Activated naive CD8-positive, alpha-beta T cell treated with anti-CD3 and anti-CD28 coated beads, Interleukin-2, amount 10 ng/mL, durations not matched to agents 7 days and 5 days (primary cell): Measurements from ENCODE around the gene LIME1. TPM values are rescaled to one million over a fixed set of nuclear protein-coding genes. Genes with fewer than 3 reads are reported as not detected.

ENCODE experiments used
- ATAC-seq: fragments of 150-1000 bp; cut with Tn5 transposase; one replicate; pipeline ENCODE4 v1.10.0; 2021; ENCODE audit warnings: low read depth, moderate library complexity
- POLR2A ChIA-PET: fragments of 350-600 bp; sonication (Branson Sonifier 250); formaldehyde crosslinking; loops from one replicate; lab custom pipeline; 2021; ENCODE audit warnings: antibody characterized with exemption; lab: Charles Lee
- DNase-seq: peaks from one replicate; pipeline ENCODE4 v3.0.0; 2021
- H3K27ac Mint-ChIP-seq: one replicate; pipeline ENCODE4 v1.8.0; 2022; ENCODE audit warnings: mild to moderate bottlenecking, mixed read lengths
- H3K27me3 Mint-ChIP-seq: one replicate; pipeline ENCODE4 v1.8.0; 2022; ENCODE audit warnings: mild to moderate bottlenecking, moderate library complexity, mixed read lengths
- H3K36me3 Mint-ChIP-seq: one replicate; pipeline ENCODE4 v1.8.0; 2021; ENCODE audit warnings: mild to moderate bottlenecking, mixed read lengths
- H3K4me1 Mint-ChIP-seq: one replicate; pipeline ENCODE4 v1.8.0; 2021; ENCODE audit warnings: mixed read lengths
- H3K4me3 Mint-ChIP-seq: one replicate; pipeline ENCODE4 v1.8.0; 2022; ENCODE audit warnings: mild to moderate bottlenecking, moderate library complexity, mixed read lengths
- H3K9me3 Mint-ChIP-seq: one replicate; pipeline ENCODE4 v1.8.0; 2021; ENCODE audit warnings: mixed read lengths
- total RNA-seq, 2 experiments: library from RNA; stranded (reverse); gene quantifications; one replicate each; pipeline ENCODE4 v1.2.3, GENCODE V29; 2021

The LIME1 gene, protein sequence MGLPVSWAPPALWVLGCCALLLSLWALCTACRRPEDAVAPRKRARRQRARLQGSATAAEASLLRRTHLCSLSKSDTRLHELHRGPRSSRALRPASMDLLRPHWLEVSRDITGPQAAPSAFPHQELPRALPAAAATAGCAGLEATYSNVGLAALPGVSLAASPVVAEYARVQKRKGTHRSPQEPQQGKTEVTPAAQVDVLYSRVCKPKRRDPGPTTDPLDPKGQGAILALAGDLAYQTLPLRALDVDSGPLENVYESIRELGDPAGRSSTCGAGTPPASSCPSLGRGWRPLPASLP
- 100 to 1,000 TPM; 144 to 159 TPM for total RNA-seq

DNA sequence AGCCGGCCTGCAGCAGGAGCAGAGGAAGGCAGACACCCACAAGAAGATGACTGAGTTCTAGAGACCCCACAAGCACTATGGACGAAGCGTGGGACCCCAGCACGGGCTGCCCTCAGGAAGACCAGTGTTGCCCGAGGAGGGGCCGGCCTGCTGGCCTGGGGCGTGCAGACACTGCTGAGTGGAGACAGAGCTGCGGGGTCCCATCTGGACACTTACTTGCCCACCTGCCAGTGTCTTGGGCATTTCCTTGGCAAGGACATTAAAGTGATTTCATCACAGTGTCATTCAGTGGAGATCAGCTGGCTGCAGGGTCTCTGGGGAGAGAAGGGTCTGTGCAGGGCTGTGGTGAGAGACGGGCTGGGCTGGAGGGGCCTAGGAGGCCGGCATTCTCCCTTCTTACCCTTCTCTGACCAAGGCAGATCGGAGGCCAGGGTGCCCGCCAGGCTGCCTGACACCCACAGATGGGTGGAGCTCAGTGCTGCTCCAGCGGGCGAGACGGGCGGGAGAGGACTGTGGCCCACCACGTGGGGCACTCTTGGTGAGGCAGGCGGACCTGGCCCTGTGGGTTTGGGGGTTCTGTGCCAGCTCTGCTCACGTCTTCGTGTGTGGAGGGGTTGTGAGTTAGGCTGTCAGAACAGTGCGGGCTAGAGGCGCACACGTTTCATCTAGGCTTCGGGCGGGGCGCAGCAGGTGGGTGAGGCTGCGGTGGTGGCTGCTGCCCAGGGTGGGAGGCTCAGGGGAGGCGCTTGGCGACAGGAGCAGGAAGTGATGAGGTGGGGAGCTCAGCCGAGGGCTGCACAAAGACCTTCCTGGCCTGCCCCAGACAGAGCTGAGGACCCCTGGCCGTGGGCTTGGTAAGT, at the start of gene LIME1:
TSS of gene LIME1 (plus strand) at position 806 of the 860 bp plus-strand sequence. CDS start 886 bp downstream, outside the sequence.
- peak within 1 kb of the TSS; percentile 88 for H3K4me3 Mint-ChIP-seq
- peak; percentile 53 for ATAC-seq
- H3K27me3 Mint-ChIP-seq = no peaks in the 10 kb centered on the region
- POLR2A ChIA-PET = interaction anchor here (0.6 to 6.4 kb wide), 13 partner anchors 8 to 342 kb away, joined by 3 to 98 read pairs (median 4); partner anchors contain the start of genes ARFRP1, PPDPF, TPD52L2 and ZGPAT
- peaks cover 14% of the 10 kb centered on the region for H3K4me1 Mint-ChIP-seq
- DNase-seq = peak; percentile 84
- peak within 1 kb of the TSS; percentile 95 for H3K27ac Mint-ChIP-seq
- H3K9me3 Mint-ChIP-seq = no peaks in the 10 kb centered on the region
- peaks cover 8% of the 10 kb centered on the region for H3K36me3 Mint-ChIP-seq

DNA sequence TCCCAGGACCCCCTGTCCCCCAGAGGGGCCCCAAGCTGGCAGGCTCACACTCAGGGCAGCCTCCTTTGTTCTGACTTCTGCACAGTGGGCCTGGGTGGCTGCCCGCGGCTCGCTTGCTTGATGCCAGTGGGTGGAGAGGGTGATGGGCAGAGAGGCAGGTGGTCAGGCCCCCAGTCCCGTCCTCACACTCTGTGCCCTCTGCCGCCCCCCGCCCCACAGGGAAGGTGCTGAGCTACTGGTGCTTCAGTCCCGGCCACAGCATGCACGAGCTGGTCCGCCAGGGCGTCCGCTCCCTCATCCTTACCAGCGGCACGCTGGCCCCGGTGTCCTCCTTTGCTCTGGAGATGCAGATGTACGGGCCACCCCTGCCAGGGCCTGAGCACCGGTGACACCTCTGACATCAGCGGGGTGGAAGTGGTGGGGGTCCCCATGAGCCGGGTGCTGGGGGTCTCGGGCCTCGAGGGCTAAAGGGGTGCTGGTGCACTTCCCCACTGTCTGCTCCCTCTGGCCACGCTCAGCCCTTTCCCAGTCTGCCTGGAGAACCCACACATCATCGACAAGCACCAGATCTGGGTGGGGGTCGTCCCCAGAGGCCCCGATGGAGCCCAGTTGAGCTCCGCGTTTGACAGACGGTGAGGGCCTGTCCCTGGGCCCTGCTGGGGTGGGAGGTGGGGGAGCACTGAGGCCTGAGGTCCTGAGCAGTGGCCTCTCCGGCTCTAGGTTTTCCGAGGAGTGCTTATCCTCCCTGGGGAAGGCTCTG, 48.9 kb upstream of the LIME1 start:
- DNase-seq (no peak), ATAC-seq (no peak)
- Mint-ChIP-seq H3K36me3 (peaks cover 2% of the 10 kb centered on the region), H3K4me3 (no peak overlapping the region), H3K27ac (no peak overlapping the region), H3K27me3 (no peaks in the 10 kb centered on the region), H3K4me1 (no peaks in the 10 kb centered on the region), H3K9me3 (no peaks in the 10 kb centered on the region)
- POLR2A ChIA-PET = interaction anchor here (0.6 kb wide), 1 partner anchor 161 kb away, joined by 3 read pairs; no protein-coding TSS in a partner anchor

DNA sequence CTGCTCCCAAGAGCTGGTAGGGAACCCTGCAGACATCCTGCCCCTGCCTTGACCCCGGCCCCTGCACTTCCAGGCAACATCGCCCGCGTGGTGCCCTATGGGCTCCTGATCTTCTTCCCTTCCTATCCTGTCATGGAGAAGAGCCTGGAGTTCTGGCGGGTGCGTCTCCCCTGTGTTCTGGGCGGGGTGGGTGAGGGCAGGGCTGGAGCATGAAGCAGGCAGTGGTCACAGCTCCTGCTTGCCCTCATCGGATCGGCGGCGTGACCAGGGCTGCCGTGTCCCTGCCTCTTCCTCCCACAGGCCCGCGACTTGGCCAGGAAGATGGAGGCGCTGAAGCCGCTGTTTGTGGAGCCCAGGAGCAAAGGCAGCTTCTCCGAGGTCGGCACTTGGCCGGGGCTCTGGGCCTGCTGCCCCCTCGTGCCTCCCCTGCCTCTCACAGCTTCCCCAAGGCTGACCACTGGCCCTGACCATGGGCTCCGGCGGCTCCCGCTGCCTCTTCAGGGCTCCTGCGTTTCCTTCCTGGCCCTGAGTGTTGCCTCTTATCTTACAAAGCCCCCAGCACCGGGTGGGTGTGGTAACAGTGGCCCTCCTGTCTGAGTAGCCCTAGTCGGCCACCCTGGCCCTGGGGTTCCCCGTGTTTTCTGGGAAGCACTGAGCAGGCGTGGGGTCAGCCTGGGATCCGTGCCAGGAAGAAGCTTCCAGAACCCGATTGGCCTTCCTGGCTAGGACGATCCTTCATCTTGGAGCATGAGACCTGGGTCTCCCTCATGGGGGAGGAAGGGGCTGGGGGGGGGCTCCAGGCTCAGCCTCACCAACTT, 48.0 kb upstream of the LIME1 start:
- Mint-ChIP-seq H3K27ac (no peak overlapping the region), H3K9me3 (no peaks in the 10 kb centered on the region)

DNA sequence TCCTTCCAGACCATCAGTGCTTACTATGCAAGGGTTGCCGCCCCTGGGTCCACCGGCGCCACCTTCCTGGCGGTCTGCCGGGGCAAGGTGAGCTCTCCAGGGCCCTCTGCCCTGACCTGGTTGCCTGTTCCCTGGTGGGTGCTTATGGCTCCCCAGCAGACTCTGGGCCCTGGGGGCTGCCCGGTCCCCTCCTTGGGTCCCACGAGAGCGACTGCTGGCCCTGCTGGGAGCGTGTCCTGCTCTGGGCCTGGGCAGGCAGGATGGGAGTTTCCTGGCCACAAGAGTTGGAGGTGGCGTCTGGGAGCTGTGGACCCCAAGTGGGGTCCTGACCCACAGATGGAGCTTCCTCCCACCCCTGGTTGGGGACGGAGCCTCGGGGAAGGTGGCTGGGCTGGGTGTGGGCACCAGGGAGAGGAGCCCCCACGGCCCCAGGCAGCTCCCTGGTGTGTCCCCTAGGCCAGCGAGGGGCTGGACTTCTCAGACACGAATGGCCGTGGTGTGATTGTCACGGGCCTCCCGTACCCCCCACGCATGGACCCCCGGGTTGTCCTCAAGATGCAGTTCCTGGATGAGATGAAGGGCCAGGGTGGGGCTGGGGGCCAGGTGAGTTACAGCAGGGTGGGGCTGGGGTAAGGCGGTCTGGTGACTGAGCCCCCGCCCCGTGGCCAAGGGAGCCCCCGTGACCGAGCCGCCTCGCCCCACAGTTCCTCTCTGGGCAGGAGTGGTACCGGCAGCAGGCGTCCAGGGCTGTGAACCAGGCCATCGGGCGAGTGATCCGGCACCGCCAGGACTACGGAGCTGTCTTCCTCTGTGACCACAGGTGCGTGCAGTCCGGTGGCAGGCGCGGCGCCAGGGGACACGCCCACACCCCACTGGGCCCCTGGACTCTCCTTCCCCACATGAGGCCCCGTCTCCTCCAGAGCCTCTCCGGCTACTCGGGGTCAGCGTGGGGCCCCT, 47.1 kb upstream of the LIME1 start:
- peaks cover 2% of the 10 kb centered on the region for H3K4me1 Mint-ChIP-seq
- no peak for ATAC-seq
- H3K36me3 Mint-ChIP-seq = peaks cover 5% of the 10 kb centered on the region
- no peaks in the 10 kb centered on the region for H3K9me3 Mint-ChIP-seq
- no peaks in the 10 kb centered on the region for H3K27me3 Mint-ChIP-seq
- DNase-seq = no peak
- H3K4me3 Mint-ChIP-seq = no peak overlapping the region
- H3K27ac Mint-ChIP-seq = no peak overlapping the region
- POLR2A ChIA-PET = no interaction called here

More for the DNA sequence above, 48.0 kb upstream of the LIME1 start:
- Mint-ChIP-seq H3K36me3 (peaks cover 2% of the 10 kb centered on the region), H3K4me1 (no peaks in the 10 kb centered on the region), H3K4me3 (no peak overlapping the region), H3K27me3 (no peaks in the 10 kb centered on the region)
- POLR2A ChIA-PET = no interaction called here
- no peak for DNase-seq
- no peak for ATAC-seq

DNA sequence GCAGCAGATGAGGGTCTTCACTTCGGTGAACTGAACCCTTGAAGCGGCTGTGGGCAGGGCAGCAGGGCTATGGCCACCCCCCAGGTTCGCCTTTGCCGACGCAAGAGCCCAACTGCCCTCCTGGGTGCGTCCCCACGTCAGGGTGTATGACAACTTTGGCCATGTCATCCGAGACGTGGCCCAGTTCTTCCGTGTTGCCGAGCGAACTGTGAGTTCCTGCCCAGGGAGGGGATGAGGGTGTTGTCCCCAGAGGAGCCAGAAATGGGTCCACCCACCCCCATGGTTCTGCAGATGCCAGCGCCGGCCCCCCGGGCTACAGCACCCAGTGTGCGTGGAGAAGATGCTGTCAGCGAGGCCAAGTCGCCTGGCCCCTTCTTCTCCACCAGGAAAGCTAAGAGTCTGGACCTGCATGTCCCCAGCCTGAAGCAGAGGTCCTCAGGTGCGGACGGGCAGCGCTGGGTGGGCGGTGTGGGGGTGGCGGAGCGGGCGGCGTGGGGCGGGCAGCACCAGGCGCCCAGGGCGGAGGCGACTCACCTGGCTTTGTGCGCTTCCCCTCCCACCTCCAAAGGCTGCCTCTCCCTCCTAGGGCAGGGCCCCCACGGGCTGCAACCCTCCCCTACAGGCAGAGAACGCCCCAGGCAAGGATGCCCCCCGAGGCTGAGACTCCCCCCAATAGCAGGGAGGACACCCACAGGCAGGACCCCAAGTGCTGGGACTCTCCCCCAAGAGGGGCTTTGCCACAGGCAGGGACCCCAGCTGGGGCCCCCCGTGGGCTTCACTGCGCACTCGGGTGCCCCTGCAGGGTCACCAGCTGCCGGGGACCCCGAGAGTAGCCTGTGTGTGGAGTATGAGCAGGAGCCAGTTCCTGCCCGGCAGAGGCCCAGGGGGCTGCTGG, 46.2 kb upstream of the LIME1 start:
- no peaks in the 10 kb centered on the region for H3K9me3 Mint-ChIP-seq
- peaks cover 5% of the 10 kb centered on the region for H3K36me3 Mint-ChIP-seq
- DNase-seq = no peak
- H3K27me3 Mint-ChIP-seq = no peaks in the 10 kb centered on the region
- no peak overlapping the region for H3K27ac Mint-ChIP-seq
- no peak for ATAC-seq
- H3K4me1 Mint-ChIP-seq = peaks cover 2% of the 10 kb centered on the region
- H3K4me3 Mint-ChIP-seq = no peak overlapping the region
- POLR2A ChIA-PET = no interaction called here

DNA sequence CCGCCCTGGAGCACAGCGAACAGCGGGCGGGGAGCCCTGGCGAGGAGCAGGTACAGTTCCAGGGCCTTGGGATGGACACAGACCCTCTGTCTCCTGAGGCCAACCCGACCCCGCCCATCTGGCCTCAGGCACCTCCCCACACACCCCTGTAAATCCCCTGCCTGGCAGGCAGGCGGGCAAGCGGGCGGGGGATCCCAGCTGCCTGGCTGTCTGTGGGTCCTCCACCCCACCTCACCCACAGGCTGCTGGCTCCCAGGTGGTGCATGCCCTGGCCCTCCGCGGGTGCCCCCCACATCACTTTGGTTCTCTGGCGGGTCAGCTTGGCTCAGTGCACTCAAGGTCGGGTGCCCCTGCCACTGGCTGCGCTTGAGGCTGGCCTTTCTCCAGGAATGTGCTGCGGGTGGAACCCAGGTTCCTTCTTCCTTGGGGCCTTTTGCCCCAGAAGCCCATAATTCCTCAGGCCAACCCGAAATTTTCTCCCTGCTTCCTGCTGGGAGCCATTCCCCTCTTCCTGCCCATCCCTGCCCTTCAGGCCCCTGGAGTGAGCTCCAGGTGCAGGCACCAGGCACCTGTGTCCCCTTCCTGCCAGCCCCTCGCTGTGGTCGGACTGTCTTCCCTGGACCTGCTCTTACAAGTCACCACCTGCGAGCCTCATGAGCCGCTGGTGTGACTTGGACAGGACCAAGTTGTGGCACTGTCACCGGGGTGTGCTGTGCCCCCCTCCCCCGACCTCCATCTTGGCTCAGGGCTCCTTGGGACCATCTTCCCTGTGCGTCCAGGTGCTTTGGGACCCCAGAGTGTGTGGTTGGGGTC, 45.4 kb upstream of the LIME1 start:
- H3K27me3 Mint-ChIP-seq = no peaks in the 10 kb centered on the region
- no peaks in the 10 kb centered on the region for H3K9me3 Mint-ChIP-seq
- DNase-seq (no peak), ATAC-seq (no peak)
- POLR2A ChIA-PET = no interaction called here
- H3K4me1 Mint-ChIP-seq = peaks cover 3% of the 10 kb centered on the region
- peaks cover 6% of the 10 kb centered on the region for H3K36me3 Mint-ChIP-seq
- no peak overlapping the region for H3K4me3 Mint-ChIP-seq
- H3K27ac Mint-ChIP-seq = no peak overlapping the region

DNA sequence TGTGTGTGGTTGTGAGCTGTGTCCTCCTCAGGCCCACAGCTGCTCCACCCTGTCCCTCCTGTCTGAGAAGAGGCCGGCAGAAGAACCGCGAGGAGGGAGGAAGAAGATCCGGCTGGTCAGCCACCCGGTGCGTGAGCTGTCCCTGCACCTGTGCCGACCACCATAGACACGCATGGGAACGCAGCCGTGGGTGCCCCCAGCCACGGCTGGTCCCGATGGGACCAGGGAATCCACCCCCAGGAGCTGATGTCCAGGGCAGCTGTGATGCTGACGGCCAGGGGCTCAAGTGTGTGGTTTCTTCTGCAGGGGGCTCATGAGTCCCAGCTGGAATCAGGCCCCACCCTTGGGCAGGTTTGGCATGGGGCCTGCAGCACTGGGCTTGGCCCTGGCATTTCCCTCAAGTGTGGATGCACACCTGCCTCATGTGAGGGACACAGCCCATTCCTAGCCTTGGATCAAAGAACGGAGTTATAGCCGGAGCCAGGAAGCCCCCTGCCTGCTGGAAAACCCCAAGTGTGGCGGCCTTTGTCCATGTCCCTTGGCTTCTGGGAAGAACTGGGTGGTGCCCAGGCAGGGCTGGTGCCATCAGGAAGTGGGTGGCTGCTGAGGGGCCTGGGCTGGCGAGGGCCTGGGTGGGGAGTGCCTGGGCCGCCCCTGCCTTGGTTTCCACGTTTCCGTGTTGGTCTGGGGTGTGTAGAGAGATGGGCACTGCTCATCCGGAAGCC, 44.6 kb upstream of the LIME1 start:
- POLR2A ChIA-PET = no interaction called here
- ATAC-seq = no peak
- no peak overlapping the region for H3K27ac Mint-ChIP-seq

DNA sequence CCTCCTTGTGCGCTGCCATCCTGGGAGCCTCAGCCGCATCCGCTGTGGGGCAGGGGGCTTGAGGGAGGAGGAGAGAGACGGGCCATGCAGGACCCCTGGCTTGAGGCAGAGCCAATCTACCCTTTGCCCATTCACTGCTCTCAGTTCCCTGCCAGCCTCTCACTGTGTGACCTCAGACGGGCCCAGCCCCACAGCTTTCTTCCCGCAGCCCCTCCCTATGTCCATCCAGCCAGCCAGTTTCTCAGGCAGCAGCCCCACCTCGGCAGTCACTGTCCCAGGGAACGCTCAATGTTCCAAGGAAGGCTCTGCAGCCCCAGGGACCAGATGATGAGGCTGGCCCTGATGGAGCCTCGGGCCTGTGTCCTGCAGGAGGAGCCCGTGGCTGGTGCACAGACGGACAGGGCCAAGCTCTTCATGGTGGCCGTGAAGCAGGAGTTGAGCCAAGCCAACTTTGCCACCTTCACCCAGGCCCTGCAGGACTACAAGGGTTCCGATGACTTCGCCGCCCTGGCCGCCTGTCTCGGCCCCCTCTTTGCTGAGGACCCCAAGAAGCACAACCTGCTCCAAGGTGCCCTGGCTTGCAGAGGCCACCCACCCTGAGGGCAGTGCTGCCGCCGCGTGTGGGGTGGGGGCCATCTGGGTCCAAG, 43.9 kb upstream of the LIME1 start:
- peaks cover 5% of the 10 kb centered on the region for H3K4me1 Mint-ChIP-seq
- no peak for DNase-seq
- ATAC-seq = no peak
- no peaks in the 10 kb centered on the region for H3K9me3 Mint-ChIP-seq
- H3K4me3 Mint-ChIP-seq = no peak overlapping the region
- H3K36me3 Mint-ChIP-seq = peaks cover 7% of the 10 kb centered on the region
- POLR2A ChIA-PET = no interaction called here
- H3K27ac Mint-ChIP-seq = no peak overlapping the region
- H3K27me3 Mint-ChIP-seq = no peaks in the 10 kb centered on the region

More for the DNA sequence above, 44.6 kb upstream of the LIME1 start:
- Mint-ChIP-seq H3K4me3 (no peak overlapping the region), H3K36me3 (peaks cover 7% of the 10 kb centered on the region), H3K9me3 (no peaks in the 10 kb centered on the region), H3K27me3 (no peaks in the 10 kb centered on the region), H3K4me1 (peaks cover 5% of the 10 kb centered on the region)
- no peak for DNase-seq

DNA sequence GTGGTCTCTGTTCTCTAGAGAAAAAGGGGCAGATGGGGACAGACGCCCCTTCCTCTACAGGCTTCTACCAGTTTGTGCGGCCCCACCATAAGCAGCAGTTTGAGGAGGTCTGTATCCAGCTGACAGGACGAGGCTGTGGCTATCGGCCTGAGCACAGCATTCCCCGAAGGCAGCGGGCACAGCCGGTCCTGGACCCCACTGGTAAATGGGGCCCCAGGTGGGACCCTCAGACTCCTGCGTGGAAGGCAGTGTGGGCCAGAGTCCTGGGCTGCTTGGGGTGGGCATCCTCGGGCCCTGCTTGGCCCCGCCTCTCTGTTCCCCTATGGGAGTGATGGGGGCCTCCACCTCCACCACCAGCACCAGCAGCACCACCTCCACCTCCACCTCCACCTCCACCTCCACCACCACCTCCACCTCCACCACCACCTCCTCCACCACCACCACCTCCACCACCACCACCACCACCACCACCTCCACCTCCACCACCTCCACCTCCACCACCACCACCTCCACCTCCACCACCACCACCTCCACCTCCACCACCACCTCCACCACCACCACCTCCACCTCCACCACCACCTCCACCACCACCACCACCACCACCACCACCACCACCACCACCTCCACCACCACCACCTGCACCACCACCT, 43.3 kb upstream of the LIME1 start:
- no peaks in the 10 kb centered on the region for H3K27me3 Mint-ChIP-seq
- peaks cover 5% of the 10 kb centered on the region for H3K4me1 Mint-ChIP-seq
- no peak overlapping the region for H3K4me3 Mint-ChIP-seq
- H3K27ac Mint-ChIP-seq = no peak overlapping the region
- no peaks in the 10 kb centered on the region for H3K9me3 Mint-ChIP-seq
- H3K36me3 Mint-ChIP-seq = peaks cover 7% of the 10 kb centered on the region
- POLR2A ChIA-PET = no interaction called here
- DNase-seq (no peak), ATAC-seq (no peak)
